GM11168 (cell line): ENCODE measurements around the gene MAP2K5.

Experiments used
- in situ Hi-C: fragments of 300-500 bp; cut with MboI; formaldehyde crosslinking; loops from one replicate; pipeline ENCODE4 v1.12.0; 2022; ENCODE audit warnings: low sequenced_read_pairs; ENCODE audit not compliant: unreplicated experiment

The MAP2K5 gene

GRCh38 chr15:67775250-67775649 is 232.7 kb downstream of the MAP2K5 start:
- in situ Hi-C loops, result no loop called here

- in situ Hi-C loops, result no loop called here
Measured at GRCh38 chr15:67775998-67776397, 233.5 kb downstream of the MAP2K5 start.

GRCh38 chr15:67776600-67776999 is 234.1 kb downstream of the MAP2K5 start:
- in situ Hi-C loops, result no loop called here

GRCh38 chr15:67777071-67777470 is 234.6 kb downstream of the MAP2K5 start:
- in situ Hi-C loops, result no loop called here

GRCh38 chr15:67777773-67778172 is 235.3 kb downstream of the MAP2K5 start:
- in situ Hi-C loops, result no loop called here

- in situ Hi-C loops, result no loop called here
Measured at GRCh38 chr15:67778968-67779548, 236.6 kb downstream of the MAP2K5 start.

GRCh38 chr15:67779549-67780111 is 237.1 kb downstream of the MAP2K5 start:
- in situ Hi-C loops, result loop anchor here (10.0 kb wide), 1 partner anchor 55 kb away; no protein-coding TSS in a partner anchor

GRCh38 chr15:67781061-67781460 is 238.6 kb downstream of the MAP2K5 start:
- in situ Hi-C loops, result loop anchor here (10.0 kb wide), 1 partner anchor 54 kb away; no protein-coding TSS in a partner anchor

GRCh38 chr15:67781907-67782690 is 239.6 kb downstream of the MAP2K5 start:
- in situ Hi-C loops, result loop anchor here (10.0 kb wide), 1 partner anchor 53 kb away; no protein-coding TSS in a partner anchor

GRCh38 chr15:67782691-67782991 is 240.1 kb downstream of the MAP2K5 start:
- in situ Hi-C loops, result loop anchor here (10.0 kb wide), 1 partner anchor 52 kb away; no protein-coding TSS in a partner anchor

- in situ Hi-C loops, result loop anchor here (10.0 kb wide), 1 partner anchor 51 kb away; no protein-coding TSS in a partner anchor
Measured at GRCh38 chr15:67783303-67783702, 240.8 kb downstream of the MAP2K5 start.

- in situ Hi-C loops, result loop anchor here (10.0 kb wide), 1 partner anchor 51 kb away; no protein-coding TSS in a partner anchor
Measured at GRCh38 chr15:67784090-67784781, 241.7 kb downstream of the MAP2K5 start.

GRCh38 chr15:67784856-67785430 is 242.4 kb downstream of the MAP2K5 start:
- in situ Hi-C loops, result loop anchor here (10.0 kb wide), 1 partner anchor 50 kb away; no protein-coding TSS in a partner anchor

- in situ Hi-C loops, result loop anchor here (10.0 kb wide), 1 partner anchor 49 kb away; no protein-coding TSS in a partner anchor
Measured at GRCh38 chr15:67785431-67785830, 242.9 kb downstream of the MAP2K5 start.

- in situ Hi-C loops, result loop anchor here (10.0 kb wide), 1 partner anchor 48 kb away; no protein-coding TSS in a partner anchor
Measured at GRCh38 chr15:67786646-67787045, 244.1 kb downstream of the MAP2K5 start.

GRCh38 chr15:67788986-67789385 is 246.5 kb downstream of the MAP2K5 start:
- in situ Hi-C loops, result loop anchor here (10.0 kb wide), 1 partner anchor 46 kb away; no protein-coding TSS in a partner anchor

GRCh38 chr15:67790610-67791319 is 248.3 kb downstream of the MAP2K5 start:
- in situ Hi-C loops, result no loop called here

- in situ Hi-C loops, result no loop called here
Measured at GRCh38 chr15:67792250-67792942, 249.9 kb downstream of the MAP2K5 start.
